T1000 (cell line): ENCODE results near the gene MT2A.

Experiments
- DNase-seq: peaks from one replicate; lab custom pipeline; 2025; ENCODE audit warnings: mixed read lengths; lab: John Stamatoyannopoulos, UW

The MT2A gene

GRCh38 chr16:56600398-56600999, 7.9 kb upstream of the MT2A start:
- no peak for DNase-seq

- no peak for DNase-seq
These were observed 7.1 kb upstream of the MT2A start for GRCh38 chr16:56601325-56601724.

GRCh38 chr16:56603589-56603988, 4.8 kb upstream of the MT2A start:
- DNase-seq: no peak

GRCh38 chr16:56604966-56605365, 3.4 kb upstream of the MT2A start:
- DNase-seq: no peak

- no peak for DNase-seq
These were observed 2.9 kb upstream of the MT2A start for GRCh38 chr16:56605475-56605874.

GRCh38 chr16:56606071-56606475, 2.3 kb upstream of the MT2A start:
- DNase-seq: no peak

GRCh38 chr16:56606476-56607108, 1.8 kb upstream of the MT2A start:
- DNase-seq: peak; percentile 43

- DNase-seq: peak; percentile 77
These were observed 1.2 kb upstream of the MT2A start for GRCh38 chr16:56607109-56607618.

- no peak for DNase-seq
These were observed 725 bp upstream of the MT2A start for GRCh38 chr16:56607675-56608042.

- no peak for DNase-seq
These were observed 585 bp downstream of the MT2A start for GRCh38 chr16:56608876-56609462.

GRCh38 chr16:56609463-56609921, 1.1 kb downstream of the MT2A start:
- no peak for DNase-seq

- no peak for DNase-seq
These were observed 1.7 kb downstream of the MT2A start for GRCh38 chr16:56610017-56610608.

- DNase-seq: no peak
These were observed 2.3 kb downstream of the MT2A start for GRCh38 chr16:56610609-56611111.

GRCh38 chr16:56611281-56611833, 3.0 kb downstream of the MT2A start:
- DNase-seq: no peak

GRCh38 chr16:56613706-56614105, 5.3 kb downstream of the MT2A start:
- DNase-seq: no peak

GRCh38 chr16:56614549-56614991, 6.2 kb downstream of the MT2A start:
- no peak for DNase-seq

GRCh38 chr16:56615353-56615752, 7.0 kb downstream of the MT2A start:
- DNase-seq: no peak

- no peak for DNase-seq
These were observed 8.3 kb downstream of the MT2A start for GRCh38 chr16:56616608-56617211.

- DNase-seq: no peak
These were observed 9.1 kb downstream of the MT2A start for GRCh38 chr16:56617212-56618085.

GRCh38 chr16:56618138-56618537, 9.8 kb downstream of the MT2A start:
- no peak for DNase-seq

GRCh38 chr16:56620339-56620897, 12.0 kb downstream of the MT2A start:
- no peak for DNase-seq
